ENCODE measurements around the gene LMNA.

- TF ChIP-seq POLR2A (IDR thresholded peaks at IDR 0.05) (no peak), CTCF (IDR thresholded peaks at IDR 0.05 in 4 of 5, conservative IDR thresholded peaks at IDR 0.05 in 1 of 5) (no peak)
Measured at GRCh38 chr1:156143765-156144489, 29.4 kb downstream of the LMNA start.

All from gastrocnemius medialis (tissue), 4 donors.